HEK293T (cell line): ENCODE data around the gene RAC2.
"Not testable (repeated sequence)": the region's sequence is repeated elsewhere in the genome, so short reads cannot be mapped to it uniquely, and the experiment has no call there.

Experiments
- CTCF ChIA-PET: fragments of 350-600 bp; formaldehyde crosslinking; extraction: SDS; loops from one replicate; lab custom pipeline; 2021; ENCODE audit warnings: antibody characterized with exemption, inconsistent platforms; lab: Yijun Ruan, JAX
- POLR2A ChIA-PET: fragments of 350-600 bp; formaldehyde crosslinking; extraction: SDS; loops from one replicate; lab custom pipeline; 2020; ENCODE audit warnings: antibody characterized with exemption, inconsistent platforms; lab: Yijun Ruan, JAX
- DNase-seq: peaks from one replicate; pipeline ENCODE4 v3.0.0; 2012; ENCODE audit warnings: mixed read lengths; ENCODE audit errors: extremely low spot score
- ARNT ChIP-seq: fragments of 450-650 bp; IDR thresholded peaks from 2 replicates; pipeline ENCODE4 v1.6.1; 2017; ENCODE audit warnings: mild to moderate bottlenecking
- BHLHE40 ChIP-seq: fragments of 450-650 bp; IDR thresholded peaks from 2 replicates; pipeline ENCODE4 v1.6.1; 2016; ENCODE audit warnings: mild to moderate bottlenecking, moderate library complexity, borderline replicate concordance
- CTBP1 ChIP-seq: fragments of 450-650 bp; IDR thresholded peaks from 2 replicates; pipeline ENCODE4 v1.6.1; 2016; ENCODE audit warnings: borderline replicate concordance
- ELF4 ChIP-seq: fragments of 450-650 bp; IDR thresholded peaks from 2 replicates; pipeline ENCODE4 v1.6.1; 2017; ENCODE audit warnings: antibody characterized with exemption
- FOXA1 ChIP-seq: fragments of 450-650 bp; IDR thresholded peaks from 2 replicates; pipeline ENCODE4 v1.6.1; 2016; ENCODE audit warnings: mild to moderate bottlenecking
- FOXK2 ChIP-seq: fragments of 450-650 bp; IDR thresholded peaks from 2 replicates; pipeline ENCODE4 v1.6.1; 2016; ENCODE audit warnings: mild to moderate bottlenecking
- FOXM1 ChIP-seq: fragments of 450-650 bp; IDR thresholded peaks from 2 replicates; pipeline ENCODE4 v1.6.1; 2017; ENCODE audit warnings: mild to moderate bottlenecking, borderline replicate concordance
- HDGF ChIP-seq: fragments of 450-650 bp; IDR thresholded peaks from 2 replicates; pipeline ENCODE4 v1.6.1; 2017; ENCODE audit warnings: antibody characterized with exemption, borderline replicate concordance
- L3MBTL2 ChIP-seq: fragments of 450-650 bp; conservative IDR thresholded peaks from 2 replicates; pipeline ENCODE4 v1.6.1; 2016; ENCODE audit warnings: mild to moderate bottlenecking
- LEF1 ChIP-seq: fragments of 450-650 bp; IDR thresholded peaks from 2 replicates; pipeline ENCODE4 v1.6.1; 2017; ENCODE audit warnings: mild to moderate bottlenecking, borderline replicate concordance
- NFRKB ChIP-seq: fragments of 450-650 bp; IDR thresholded peaks from 2 replicates; pipeline ENCODE4 v1.6.1; 2016; ENCODE audit warnings: mild to moderate bottlenecking, moderate library complexity
- SP1 ChIP-seq: fragments of 450-650 bp; IDR thresholded peaks from 2 replicates; pipeline ENCODE4 v1.6.1; 2017
- SUZ12 ChIP-seq: fragments of 450-650 bp; IDR thresholded peaks from 2 replicates; pipeline ENCODE4 v1.6.1; 2016; ENCODE audit warnings: mild to moderate bottlenecking
- TARDBP ChIP-seq: fragments of 450-650 bp; IDR thresholded peaks from 2 replicates; pipeline ENCODE4 v1.6.1; 2016
- ZNF384 ChIP-seq: fragments of 450-650 bp; IDR thresholded peaks from 2 replicates; pipeline ENCODE4 v1.6.1; 2016
- TF ChIP-seq, protein P1 (sequence below): fragments of 450-650 bp; IDR thresholded peaks from 2 replicates; pipeline ENCODE4 v1.6.1; 2016

Gene RAC2

DNA sequence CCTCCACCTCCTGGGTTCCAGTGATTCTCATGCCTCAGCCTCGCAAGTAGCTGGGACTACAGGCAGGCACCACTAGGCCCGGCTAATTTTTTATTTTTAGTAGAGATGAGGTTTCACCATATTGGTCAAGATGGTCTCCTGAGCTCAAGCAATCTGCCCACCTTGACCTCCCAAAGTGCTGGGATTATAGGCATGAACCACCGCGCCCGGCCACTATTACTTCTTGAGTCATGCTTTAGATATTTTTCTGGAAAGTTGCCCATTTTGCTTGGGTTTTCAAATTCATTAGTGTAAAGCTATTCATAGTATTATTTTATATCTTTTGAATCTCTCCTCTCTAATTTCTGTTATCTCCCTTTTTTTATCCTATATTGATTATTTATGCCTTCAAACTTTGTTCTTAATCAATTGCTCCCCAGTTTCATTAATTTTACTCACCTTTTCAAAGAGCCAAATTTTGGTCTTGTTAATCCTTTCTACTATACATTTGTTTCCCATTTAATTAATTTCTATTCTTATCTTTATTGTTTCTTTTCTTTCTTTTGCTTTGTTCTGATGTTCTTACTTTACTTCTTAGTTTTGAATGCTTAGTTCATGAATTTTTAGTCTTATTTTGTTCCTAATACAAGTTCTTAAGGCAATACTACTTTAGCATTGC is 10.3 kb upstream of the RAC2 start:
- TF ChIP-seq ELF4: no peak
- no peak for TF ChIP-seq NFRKB
- TF ChIP-seq BHLHE40: no peak
- TF ChIP-seq ZNF384: no peak
- no peak for TF ChIP-seq LEF1
- no peak for TF ChIP-seq TARDBP
- TF ChIP-seq L3MBTL2: no peak
- TF ChIP-seq FOXA1: no peak
- no peak for TF ChIP-seq CTBP1
- no peak for DNase-seq
- POLR2A ChIA-PET: no interaction called here
- CTCF ChIA-PET: interaction anchor here (0.8 kb wide), 1 partner anchor 8 kb away, joined by 3 read pairs; no protein-coding TSS in a partner anchor

DNA sequence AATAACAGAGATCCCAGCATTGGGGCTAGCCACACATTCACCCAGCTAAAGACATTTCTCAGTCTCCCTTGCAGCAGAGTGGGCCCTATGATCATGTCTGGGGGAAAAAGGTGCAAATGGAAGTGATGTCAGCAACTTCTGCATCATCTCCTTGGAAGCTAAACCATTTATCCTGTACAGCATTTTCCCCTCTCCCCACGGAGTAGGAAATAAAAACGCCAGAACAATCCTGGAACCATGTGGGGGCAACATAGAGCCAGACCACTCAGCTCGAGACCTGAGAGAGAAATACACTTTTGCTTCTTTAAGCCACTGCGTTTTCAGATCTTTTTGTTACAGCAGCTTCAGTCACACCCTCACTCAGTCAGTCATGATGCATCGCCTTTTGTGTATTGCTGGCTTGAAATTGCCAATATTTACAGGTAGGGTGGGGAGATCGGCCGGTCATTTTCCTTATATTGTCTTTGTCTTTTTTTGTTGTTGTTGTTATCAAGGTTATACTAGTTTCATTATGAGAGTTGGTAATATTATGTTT is 9.1 kb upstream of the RAC2 start:
- DNase-seq: no peak
- TF ChIP-seq, protein P1, sequence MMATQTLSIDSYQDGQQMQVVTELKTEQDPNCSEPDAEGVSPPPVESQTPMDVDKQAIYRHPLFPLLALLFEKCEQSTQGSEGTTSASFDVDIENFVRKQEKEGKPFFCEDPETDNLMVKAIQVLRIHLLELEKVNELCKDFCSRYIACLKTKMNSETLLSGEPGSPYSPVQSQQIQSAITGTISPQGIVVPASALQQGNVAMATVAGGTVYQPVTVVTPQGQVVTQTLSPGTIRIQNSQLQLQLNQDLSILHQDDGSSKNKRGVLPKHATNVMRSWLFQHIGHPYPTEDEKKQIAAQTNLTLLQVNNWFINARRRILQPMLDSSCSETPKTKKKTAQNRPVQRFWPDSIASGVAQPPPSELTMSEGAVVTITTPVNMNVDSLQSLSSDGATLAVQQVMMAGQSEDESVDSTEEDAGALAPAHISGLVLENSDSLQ: no peak
- TF ChIP-seq NFRKB (no peak), CTBP1 (no peak), FOXM1 (no peak), HDGF (no peak), ARNT (no peak), FOXA1 (no peak), FOXK2 (no peak), BHLHE40 (no peak), L3MBTL2 (no peak), ELF4 (no peak), TARDBP (no peak), ZNF384 (no peak), SP1 (no peak), SUZ12 (no peak), LEF1 (no peak)
- CTCF ChIA-PET: no interaction called here
- POLR2A ChIA-PET: interaction anchor here (0.8 kb wide), 1 partner anchor 14 kb away, joined by 3 read pairs; no protein-coding TSS in a partner anchor

DNA sequence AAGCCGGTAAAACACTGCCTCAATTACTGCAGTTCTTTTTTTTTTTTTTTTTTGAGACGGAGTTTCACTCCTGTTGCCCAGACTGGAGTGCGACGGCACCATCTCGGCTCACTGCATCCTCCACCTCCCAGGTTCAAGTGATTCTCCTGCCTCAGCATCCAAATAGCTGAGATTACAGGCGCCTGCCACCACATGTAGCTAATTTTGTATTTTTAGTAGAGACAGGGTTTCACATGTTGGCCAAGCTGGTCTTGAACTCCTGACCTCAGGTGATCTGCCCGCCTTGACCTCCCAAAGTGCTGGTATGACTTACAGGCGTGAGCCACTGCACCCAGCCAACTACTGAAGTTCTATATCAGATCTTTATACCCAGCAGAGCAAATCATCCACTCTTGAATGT is 7.8 kb upstream of the RAC2 start:
- DNase-seq, POLR2A ChIA-PET, CTCF ChIA-PET: not testable (repeated sequence)

DNA sequence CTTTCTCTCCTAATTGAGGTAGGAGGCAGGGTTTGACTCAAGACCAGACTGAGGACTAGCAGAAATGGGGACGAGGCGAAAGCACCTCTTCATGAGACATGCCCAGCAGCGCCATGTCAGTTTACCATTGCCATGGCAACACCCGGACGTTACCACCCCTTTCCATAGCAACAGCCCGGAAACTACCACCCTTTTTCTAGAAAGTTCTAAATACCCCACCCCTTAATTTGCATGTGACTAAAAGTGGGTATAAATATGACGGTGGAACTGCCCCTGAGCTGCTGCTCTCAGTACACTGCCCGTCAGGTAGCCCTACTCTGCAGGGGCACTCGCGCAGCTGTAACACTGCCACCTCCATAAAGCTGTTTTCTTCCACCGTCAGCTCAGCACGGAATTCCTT is 5.9 kb upstream of the RAC2 start:
- CTCF ChIA-PET: no interaction called here
- DNase-seq: no peak
- TF ChIP-seq L3MBTL2 (no peak), SP1 (no peak), CTBP1 (no peak), HDGF (no peak), ZNF384 (no peak), ELF4 (no peak), SUZ12 (no peak), BHLHE40 (no peak), FOXM1 (no peak), FOXA1 (no peak), NFRKB (no peak), FOXK2 (no peak), ARNT (no peak), TARDBP (no peak), LEF1 (no peak)
- TF ChIP-seq, protein P1: no peak
- POLR2A ChIA-PET: no interaction called here

DNA sequence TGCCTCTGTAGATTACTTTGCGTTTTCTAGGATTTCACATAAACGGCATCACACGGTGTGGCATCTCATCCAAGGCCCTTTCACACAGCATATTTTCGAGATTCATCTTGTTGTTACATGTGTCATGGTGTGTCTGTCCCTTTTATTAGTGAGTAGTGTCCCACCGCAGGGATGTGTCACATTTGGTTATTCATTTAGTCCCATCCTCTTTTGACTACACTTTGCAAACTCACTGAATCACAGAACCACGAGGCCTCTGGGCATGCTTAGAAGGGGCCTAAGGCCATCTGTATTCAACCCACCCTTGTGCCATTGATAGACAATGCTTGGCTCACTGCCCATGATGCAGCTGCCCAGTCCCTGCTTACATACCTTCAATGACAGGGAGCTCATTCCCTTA is 4.2 kb upstream of the RAC2 start:
- POLR2A ChIA-PET: no interaction called here
- DNase-seq: no peak
- no peak for TF ChIP-seq FOXK2
- no peak for TF ChIP-seq ZNF384
- TF ChIP-seq NFRKB: no peak
- TF ChIP-seq HDGF: no peak
- no peak for TF ChIP-seq L3MBTL2
- TF ChIP-seq FOXA1: no peak
- no peak for TF ChIP-seq TARDBP
- TF ChIP-seq, protein P1: no peak
- TF ChIP-seq SUZ12: no peak
- no peak for TF ChIP-seq FOXM1
- no peak for TF ChIP-seq ELF4
- no peak for TF ChIP-seq LEF1
- no peak for TF ChIP-seq BHLHE40
- TF ChIP-seq CTBP1: no peak
- CTCF ChIA-PET: interaction anchor here (1.3 to 1.4 kb wide), 2 partner anchors 11 to 12 kb away, joined by 4 to 5 read pairs; no protein-coding TSS in a partner anchor

DNA sequence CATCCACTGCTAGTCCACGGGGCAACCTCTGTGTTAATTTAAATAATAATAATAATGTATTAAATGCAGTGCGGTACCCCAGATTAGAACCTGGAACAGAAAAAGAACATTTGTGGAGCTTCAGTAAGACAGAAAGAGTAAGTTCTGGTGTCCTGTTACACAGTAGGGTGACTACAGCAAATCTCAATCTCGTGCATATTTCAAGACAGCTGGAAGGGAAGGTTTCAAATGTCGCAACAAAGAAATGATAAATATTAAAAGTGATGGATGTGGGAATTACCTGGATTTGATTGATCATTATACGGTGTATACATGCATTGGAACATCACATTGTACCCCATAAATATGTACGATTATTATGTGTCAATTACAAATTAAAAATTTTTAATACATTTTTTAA is 1.7 kb upstream of the RAC2 start:
- no peak for TF ChIP-seq HDGF
- TF ChIP-seq ARNT: no peak
- TF ChIP-seq FOXA1: no peak
- no peak for TF ChIP-seq CTBP1
- no peak for TF ChIP-seq SUZ12
- no peak for TF ChIP-seq FOXK2
- TF ChIP-seq TARDBP: no peak
- TF ChIP-seq L3MBTL2: no peak
- TF ChIP-seq LEF1: no peak
- ChIA-PET POLR2A (no interaction called here), CTCF (interaction anchor here (0.6 to 0.9 kb wide), 2 partner anchors 9 to 15 kb away, joined by 3 read pairs; no protein-coding TSS in a partner anchor)
- DNase-seq: no peak
